ENCODE results near the gene HOXB5.

Gene HOXB5

DNA sequence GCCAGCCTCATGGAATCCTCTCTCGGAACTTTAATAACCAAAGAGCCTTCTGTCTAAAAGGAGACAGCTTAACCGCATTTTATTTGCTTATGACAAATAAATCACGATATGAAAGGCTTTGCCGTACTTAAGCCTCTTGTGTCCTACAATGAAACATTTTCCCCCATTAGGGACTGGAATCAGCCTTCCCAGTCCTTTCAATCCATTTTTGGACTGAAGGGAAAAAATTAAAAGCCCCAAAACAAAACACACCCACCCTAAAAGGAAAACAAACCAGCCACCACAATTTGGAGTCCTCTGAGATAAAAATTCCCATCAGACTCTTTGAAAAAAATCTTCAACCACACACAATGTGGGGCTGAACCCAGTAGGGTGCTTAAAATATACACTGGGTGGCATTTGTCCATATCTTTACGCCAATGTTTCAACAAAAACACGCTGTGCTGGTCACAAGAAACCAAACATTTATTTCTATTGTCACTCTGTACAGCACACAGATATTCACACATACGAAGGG lies 18.5 kb downstream of the HOXB5 start:
- no peak for DNase-seq (ENCODE audit: low read depth in 3 of 3)

DNA sequence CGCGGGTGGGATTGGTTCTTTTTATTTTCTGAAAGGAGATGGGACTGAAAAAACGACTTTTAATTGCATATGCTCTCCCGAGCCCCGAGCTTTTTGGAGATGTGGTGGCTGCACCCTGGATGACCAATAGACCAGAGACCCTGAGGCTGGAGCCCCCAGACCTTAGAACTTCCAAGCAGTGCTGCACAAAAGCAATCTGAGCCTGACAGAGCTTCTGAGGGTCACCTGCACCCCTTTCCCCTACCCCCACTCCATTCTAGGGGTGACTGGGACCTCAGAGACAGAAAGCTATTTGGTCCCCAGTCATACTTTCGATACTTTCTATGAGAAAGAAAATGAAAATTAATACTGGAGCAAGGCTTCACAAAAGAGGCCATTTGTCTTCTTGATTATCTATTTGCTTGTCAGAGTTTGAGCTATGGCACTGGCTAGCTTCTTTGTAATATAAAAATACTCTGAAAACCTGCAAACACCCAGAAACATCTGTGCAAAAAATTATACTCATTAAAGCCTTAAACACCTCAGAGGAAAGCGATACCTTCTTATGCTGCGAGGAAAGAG lies 19.0 kb downstream of the HOXB5 start:
- DNase-seq (ENCODE audit: low read depth in 3 of 3) = no peak

DNA sequence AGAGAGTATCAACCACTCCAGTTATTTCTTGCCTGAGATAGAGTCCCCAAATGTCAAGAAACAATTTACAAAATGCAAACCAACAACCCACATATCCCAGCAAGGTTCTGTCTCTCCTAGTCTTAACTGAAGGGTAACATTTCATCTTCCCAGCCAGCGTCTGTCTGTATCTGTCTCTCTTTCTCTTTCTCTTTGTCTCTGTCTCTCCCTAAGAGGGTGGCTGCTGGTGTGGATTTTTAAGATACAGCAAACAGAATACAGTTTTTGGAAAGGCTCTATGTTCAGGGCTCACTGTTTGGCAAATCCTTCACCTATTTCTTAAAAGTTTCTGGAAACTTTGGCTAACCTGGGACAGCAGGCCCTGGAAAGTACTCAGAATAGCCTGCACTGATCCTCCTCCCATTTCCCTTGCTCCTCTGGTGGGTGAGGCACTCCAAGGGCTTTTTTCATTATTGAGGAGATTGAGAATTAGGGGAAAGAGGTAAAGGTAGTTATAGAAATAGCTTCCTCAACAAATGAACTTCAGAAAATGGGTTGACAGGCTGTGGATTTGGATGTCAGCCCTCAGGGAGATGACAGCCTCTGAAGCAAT lies 21.7 kb downstream of the HOXB5 start:
- DNase-seq (ENCODE audit: low read depth in 3 of 3) = no peak

DNA sequence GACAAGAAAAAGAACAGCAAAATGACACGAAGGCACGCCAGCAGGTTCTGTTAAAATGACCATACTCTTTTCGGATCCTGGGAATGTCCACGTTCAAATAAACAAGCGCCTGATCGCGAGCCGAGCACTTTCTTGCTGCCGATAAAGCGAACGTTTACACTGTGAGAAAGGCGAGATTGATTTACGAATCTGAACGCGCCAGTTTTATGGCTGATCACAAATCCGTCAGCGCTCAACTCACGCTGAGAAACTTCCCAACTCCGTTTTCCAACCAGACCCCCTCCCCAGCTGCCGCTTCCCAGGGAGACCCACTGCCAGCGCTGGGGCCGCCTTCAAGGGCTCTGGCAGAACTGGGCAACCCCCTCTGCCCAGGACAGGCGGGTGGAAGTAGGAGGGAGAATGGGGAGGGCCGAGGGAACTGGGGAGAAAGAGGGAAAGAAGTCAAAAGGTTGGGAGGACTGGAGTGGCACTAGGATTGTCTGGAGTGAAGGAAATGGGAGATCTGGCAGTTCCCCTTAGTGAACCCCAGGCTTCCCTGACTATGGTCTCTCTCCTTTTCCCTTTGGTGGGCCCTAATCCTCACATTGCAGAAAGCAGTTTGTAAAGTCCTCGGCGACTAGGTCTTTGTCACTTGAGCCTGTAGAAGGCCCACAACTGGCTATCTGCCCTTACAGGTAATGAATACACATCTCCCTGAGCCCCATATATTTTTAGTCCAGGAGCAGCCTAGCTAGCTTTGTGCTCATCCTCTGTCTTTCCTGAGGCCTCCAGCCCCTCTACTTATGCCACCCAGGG lies 22.4 kb downstream of the HOXB5 start:
- DNase-seq (ENCODE audit: low read depth in 3 of 3) = no peak

DNA sequence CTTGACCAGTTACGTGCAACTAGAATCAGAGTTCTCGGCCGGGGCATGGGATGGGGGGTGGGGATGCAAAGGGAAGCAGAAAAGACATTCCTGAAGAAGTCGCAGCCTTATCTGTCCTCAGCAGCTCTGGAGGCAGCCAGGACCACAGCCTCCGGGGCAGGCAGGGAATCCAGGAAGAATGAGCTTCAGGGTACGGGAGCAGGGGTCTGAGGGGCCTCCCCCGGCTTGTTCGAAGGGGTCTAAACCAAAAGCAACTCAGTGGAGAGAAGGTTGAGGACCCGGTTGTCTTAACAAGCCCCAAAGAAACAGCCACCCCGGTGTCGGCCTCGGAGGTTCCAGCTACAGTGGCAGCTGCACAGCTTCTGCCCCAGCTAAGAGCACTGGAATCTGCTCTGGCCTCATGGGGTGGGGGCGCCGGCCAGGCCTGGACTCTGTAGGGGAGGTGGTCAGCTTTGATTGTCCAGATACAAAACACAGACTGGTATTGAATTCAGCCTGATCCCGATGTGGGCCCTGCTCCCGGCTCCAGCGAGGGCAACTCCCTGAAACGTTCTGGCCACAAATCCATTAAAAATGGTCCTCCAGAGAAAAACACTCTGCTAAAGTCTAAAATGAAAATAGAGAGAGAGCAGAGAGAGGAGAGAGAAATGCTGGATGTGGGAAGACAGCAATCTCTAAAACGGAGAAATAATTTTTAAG lies 23.1 kb downstream of the HOXB5 start:
- no peak for DNase-seq (ENCODE audit: low read depth in 3 of 3)

DNA sequence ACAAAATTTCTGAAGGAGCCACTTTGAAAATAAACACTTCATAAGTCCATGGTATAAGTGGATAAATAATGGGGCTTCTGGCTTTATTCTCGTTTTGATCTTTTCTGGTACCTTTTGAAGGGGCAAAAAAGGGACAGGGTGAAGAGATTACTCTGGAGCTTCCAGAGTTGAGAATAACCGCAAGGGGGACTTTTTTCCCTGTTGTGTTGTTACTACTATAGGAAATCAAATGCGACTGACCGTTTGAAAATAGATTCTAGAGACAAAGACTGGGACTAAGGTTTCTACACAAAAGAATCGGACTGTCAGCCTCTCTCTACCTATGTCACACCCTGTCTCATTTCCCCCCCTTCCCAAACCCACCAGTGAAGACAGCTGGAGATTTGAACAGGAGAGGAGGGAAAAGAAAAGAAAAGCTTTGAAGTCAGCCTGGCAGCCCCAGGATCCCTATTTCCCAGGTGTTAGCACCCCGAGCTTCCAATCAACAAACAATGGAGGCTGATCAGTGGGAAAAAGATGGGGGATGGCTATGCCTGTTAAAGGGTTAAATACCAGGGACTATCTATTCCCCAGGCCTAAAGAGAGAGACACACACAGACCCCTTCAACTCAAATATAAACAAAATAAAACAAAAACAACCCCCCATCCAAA lies 23.8 kb downstream of the HOXB5 start:
- DNase-seq (ENCODE audit: low read depth in 3 of 3) = no peak

DNA sequence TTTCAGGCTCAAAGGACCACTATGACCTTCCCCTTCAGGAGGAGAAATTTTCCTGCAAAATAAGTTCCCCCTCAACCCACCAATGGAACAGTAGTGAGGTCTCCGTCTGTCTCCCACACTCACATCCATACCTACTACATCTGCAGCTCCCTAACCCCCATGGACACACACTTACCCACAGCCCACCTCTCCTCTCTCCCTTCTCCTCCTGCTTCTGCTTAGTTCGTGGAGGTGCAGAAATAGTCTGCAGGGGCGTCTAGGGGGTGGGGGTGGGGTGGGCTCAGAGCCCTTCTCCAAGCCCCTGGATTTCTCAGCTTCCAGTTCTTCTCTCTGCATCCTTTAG lies 24.4 kb downstream of the HOXB5 start:
- DNase-seq (ENCODE audit: low read depth in 3 of 3) = no peak

DNA sequence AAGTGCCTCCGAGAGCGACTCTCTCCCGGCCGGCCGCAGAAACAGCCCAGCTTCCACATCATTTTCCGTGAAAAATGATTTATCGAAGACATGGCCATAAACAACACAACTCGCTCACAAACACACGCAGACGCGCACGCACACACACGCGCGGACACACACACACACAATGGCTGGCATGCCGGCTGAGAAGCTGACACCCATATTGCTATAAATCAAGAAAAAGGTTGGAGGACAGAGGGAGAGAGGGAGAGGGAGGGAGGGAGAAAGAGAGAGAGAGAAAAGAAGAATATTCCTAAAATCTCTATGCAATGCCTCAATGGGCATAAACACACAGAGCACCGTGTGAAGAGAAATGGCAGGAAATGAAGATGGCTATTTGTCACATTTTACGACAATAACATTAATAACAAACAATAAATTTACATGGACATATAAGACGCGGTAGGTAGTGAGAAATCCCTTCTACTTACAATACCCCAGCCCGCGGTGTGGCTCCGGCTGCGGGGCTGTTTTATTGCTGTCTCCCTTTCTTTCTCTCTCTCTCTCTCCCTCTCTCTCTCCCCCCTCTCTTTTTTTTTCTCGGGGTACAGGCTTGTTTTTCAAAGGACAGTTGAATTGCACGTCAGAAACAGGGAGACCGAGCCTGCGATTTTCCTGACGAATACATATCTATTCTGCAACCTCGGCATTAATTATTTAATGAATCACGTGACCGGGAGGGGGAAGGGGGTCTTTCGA lies 24.9 kb downstream of the HOXB5 start:
- DNase-seq (ENCODE audit: low read depth in 3 of 3) = no peak

DNA sequence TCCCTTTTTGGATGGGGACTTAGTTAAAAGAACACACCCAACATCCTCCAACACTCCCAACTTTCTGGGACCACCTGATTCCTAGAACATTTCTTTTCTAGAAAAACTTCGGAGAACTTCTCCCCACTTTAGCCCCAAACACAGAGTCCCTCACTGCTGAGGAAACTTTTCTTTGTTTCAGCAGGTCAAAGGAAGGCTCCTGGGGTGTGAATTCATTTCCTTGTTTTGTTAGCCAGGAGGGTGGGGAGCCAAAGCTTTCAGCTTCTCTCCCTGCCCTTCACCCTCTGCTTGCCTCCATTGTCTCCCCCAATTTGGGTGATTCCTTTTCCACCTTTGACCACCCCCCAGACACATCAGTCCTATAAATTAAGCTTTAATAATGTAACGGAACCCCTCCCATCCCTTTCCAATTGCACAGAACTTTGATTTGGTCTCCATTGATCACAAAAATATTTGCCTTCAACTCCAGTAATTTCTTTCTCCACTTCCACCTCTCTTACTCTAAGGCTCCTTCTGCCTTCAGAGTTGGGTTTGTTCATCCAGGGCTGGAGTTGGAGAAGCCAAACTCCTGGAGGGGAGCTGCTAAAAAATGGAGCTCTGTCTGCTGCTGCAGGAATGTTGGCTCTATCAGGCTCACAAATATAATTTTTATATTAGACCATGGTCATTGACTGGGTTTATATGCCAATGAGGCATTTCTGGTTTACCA lies 25.8 kb downstream of the HOXB5 start:
- DNase-seq (ENCODE audit: low read depth in 3 of 3) = no peak

DNA sequence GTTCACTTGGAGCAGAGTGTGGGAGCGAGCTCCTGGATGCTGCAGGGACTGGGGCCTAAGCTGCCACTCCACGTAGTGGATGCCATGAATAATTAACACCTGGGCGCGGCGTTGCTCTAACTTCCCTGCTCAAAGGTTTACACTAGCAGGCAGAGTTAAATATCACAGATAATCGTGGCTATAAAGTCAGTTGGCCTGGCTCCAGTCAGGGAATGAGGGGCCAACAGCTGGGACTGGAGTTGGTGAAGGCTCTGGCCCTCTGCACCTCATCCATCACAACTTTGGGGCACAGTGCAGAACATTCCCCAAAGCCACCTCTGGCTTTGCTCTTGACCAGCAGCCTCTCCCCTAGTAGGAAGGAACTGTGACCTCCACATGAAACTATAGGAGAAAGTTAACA lies 26.4 kb downstream of the HOXB5 start:
- DNase-seq (ENCODE audit: low read depth in 3 of 3) = no peak

DNA sequence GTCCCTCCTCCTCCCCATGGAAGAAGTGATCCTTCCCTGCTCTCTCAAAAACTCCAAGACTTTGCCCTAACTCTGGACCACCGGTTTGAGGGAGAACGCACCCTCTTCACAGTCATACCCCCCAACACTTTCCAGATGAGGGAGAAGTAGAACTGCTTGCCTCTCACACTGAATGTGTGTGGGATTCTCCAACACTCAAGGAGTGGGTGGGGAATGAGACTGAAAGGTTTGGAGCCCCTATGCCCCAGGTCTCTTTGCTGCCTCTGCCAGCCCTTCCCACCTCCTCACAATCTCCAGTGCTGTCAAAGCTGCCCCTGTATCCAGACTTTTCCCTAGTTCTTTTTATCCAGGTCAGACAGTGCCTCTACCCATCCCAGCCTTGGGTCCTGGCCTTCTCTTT lies 26.9 kb downstream of the HOXB5 start:
- no peak for DNase-seq (ENCODE audit: low read depth in 3 of 3)

DNA sequence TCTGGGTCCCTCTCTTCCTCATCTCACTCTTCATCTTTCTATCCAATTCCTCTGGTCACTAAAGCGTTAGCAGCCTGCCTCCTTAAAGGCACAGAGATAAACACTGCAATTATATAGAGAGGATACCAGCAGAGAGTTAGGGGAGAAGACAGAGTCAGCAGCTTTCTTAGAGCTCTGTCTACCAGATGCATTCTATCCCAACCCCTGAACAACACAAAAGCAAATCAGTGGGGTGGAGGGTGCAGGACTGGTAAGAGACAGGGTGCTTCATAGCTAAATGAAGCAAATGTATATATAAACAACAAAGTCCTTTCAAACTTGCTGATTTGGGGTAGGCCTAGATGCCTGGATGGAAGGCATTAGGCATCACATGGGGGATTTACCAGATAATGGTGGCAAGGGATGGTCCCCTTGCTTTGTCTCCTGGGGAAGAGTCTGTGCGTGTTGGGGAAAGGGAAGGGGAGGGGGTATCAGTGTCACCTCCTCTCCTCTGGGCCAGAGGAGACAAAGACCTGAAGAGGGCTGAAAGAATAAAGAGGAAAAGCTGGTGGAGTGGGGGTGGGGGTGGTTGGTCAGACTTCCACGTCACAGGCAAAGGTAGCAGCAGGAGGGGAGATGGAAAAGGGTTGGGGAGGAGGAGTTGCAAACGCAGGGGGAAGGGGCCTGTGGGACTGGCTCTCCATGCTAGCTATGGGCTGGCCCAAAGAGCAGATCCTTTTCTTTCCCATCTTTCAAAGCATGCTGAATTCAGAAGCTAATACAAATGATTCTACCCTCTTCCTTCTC lies 27.5 kb downstream of the HOXB5 start:
- DNase-seq (ENCODE audit: low read depth in 3 of 3) = no peak

DNA sequence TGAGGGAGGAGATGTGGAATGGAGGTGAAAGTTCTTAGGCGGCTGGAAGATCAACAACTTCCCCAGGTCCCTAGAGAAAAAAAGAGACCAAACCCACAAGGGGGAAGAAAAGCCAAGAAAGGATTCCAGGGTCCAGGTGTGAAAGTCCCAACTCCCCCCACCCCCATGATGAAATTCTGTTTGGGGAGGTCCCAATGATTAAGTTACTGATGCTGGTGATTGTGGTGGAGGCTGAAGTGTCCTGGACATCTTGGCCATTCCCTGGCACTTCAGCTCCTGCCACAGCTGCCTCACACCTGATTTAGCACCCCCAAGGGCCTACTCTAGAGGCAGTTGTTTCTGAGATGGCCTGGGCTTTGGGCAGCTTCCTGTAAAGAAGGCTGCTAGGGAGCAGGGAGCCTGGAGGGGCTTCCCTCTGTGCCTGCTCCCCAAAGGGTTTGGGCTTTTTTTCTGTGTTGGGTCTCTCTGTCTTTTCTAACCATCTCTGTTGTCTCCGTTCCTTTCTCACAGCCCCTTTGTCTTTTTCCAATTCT lies 28.5 kb downstream of the HOXB5 start:
- no peak for DNase-seq (ENCODE audit: low read depth in 3 of 3)

DNA sequence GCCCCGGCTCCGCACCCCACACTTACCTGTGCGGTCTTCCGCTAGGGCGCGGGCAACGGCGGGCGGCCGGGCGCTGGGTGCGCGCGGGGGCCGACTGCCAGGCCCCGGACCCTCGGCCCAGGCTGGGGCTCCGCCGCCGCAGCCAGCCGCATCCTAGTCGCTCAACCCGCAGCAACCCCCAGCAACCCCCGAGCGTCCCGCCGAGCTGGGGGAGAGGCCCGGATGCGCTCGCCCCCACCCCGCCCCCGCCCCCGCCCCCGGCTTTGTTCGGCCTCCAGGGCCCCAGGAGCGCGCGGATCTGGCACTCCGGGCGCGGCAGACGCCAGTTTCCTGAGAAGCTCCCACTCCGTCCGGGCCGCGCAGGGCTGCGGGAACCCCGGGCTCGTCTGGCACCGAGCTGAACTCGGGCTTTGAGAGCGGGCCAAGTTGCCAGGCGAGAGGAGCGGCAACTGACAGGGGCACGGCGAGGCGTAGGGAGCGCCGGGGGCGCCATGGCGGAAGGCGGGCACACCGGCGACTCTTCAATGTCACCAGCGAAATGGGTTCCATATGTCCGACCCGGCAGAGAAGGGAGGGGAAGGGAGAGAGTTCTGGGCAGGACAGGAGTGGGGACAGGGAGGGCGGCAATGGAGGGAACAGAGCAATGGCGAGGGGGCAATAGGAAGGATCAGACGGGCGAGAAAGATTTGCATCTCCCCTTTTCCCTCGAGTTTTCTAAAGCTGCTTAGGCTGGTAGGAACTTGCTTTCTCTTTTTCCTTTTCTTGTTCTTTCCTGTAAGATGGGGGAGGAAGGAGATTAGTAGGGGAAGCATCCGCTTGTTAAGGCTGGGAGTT lies 29.2 kb downstream of the HOXB5 start:
- DNase-seq (ENCODE audit: low read depth in 3 of 3) = no peak

DNA sequence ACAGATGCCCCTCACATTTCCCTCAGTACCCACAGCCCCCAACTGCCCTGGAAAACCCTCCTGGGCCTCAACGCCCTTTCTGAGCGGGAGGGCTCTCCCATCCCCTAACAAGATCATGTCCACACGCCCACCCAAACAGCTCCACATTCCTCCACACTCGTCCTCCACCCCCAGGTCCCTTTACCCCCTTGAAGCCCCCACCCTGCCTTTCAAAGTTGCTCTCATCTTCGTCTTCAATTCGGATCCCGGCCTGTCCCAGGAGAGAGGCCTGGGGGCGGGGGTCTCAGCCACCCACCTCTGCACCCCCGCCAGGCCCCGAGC lies 29.8 kb downstream of the HOXB5 start:
- DNase-seq (ENCODE audit: low read depth in 3 of 3) = no peak

DNA sequence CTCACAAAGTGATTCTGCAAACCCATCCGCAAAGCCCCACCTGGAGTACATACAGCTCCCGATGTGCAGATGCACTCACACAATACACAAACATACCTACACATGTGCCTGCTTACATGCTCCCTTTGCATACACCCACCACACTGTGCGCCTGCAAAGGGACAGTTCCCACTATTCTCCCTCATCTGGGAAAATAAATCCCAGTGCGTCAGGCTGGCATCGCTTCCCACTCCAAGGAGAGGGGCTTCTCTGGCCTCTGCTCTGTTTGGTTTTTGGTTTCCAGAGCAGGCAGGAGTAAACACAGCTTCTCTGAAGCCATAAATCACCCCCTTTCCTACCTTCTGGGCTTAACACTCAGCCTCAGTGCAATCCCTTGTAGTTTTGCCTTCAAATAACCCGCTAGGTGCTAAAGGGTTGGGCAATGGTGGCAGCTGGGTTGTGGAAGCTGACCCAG lies 30.2 kb downstream of the HOXB5 start:
- no peak for DNase-seq (ENCODE audit: low read depth in 3 of 3)

DNA sequence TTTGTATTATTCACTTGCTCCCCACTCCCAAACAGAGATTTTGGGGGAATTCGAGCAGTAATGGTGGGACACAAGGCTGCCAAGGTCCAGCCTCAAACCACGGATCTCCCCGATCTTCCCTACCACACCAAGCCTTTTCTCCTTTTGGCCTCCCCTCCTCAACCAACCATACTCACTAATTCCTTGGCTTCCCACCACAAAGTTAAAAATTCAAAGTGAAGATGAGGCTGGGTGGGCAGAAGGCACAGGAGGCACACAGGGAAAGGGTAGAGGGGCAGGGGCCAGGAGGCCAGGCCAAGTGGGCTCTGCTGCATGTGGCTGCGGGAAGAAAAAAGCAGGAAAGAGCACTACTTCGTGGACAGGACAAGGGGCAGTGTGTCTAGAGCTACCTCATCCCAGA lies 30.6 kb downstream of the HOXB5 start:
- no peak for DNase-seq (ENCODE audit: low read depth in 3 of 3)

DNA sequence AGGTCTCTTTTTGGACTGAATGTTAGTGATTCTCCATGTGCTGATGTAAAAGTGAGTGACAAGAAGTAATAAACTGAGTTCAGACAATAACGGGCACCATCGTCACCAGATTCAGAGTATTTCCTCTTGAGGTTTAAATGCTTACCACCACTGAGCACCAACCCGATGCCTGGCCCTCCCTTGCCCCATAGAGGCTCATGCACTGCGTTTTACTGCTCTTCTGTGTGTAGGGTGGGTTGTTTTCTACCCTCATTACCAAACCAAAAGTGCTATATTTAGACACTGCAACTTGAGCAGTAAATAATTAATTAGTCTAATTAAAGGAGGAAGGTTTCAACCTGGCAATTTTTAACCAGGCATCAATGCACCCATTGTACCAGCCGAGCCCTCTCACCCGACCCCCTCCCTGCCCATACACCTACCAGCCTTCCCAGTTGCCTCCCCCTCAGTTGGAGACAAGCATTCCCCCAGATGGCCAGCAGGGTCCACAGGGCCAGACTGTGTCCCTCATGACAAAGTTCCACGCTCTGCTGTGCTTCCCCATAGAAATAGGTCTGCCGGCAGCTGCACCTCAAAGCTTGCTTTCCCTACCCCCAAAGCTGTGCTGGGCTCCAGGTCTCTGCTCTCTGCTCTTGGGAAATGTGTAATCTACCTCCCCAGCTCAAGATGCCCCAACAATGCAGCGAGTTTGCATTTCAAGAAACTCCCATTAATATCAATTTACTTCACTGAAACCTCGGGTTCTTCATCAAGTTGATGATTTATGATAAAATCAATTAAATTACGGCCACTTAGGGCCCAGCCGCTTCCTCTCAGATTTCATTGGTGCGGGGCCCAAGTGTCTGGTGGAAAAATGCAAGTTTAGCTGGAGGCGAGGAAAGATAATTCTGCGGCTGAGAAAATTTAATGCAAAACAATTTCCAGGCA lies 31.4 kb downstream of the HOXB5 start:
- no peak for DNase-seq (ENCODE audit: low read depth in 3 of 3)

Data from stimulated activated CD4-positive, alpha-beta T cell treated with anti-CD3 and anti-CD28 coated beads, TNF-alpha, amount 100 ng/mL, for 24 hours (primary cell).